GM19463 (cell line): ENCODE results near the gene ATG4D.
"Not testable (repeated sequence)": the region's sequence is repeated elsewhere in the genome, so short reads cannot be mapped to it uniquely, and the experiment has no call there.

Experiments used
- ATAC-seq: cut with Tn5 transposase; IDR thresholded peaks from one replicate; pipeline ENCODE4 v1.9.1; 2021; ENCODE audit warnings: mild to moderate bottlenecking, moderate library complexity; ENCODE audit not compliant: unreplicated experiment

ATG4D gene

DNA sequence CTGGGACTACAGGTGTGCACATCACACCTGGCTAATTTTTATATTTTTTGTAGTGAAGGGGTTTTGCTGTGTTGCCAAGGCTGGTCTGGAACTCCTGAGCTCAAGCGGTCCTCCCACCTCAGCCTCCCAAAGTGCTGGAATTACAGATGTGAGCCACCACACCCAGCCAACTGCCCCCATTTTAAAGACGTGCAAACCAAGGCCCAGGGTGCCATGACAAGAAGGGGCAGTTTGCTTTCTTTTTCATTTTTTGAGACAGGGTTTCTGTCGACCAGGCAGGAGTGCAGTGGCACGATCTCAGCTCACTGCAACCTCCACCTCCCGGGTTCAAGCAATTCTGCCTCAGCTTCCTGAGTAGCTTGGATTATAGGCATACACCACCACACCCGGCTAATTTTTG lies 30.1 kb downstream of the ATG4D start:
- ATAC-seq: not testable (repeated sequence)

DNA sequence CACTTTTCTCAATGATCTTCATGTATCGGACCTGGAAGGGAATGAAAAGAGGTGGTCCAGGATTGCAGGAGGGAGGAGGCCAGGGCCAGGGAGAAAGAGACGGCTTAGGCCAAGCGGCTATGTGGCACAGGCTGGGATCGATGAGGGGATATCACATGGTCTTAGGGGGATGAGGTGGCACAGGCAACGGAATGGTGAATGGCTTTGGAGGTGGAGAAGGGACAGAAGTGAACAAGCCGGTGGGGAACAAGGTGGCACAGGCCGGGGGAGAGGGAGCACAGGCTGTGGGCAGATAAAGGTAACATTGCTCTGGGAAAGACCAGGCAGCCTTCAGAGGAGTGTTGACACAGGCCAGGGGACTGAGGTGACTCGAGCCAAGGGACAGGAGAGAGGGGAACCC lies 30.8 kb downstream of the ATG4D start:
- ATAC-seq: no peak

DNA sequence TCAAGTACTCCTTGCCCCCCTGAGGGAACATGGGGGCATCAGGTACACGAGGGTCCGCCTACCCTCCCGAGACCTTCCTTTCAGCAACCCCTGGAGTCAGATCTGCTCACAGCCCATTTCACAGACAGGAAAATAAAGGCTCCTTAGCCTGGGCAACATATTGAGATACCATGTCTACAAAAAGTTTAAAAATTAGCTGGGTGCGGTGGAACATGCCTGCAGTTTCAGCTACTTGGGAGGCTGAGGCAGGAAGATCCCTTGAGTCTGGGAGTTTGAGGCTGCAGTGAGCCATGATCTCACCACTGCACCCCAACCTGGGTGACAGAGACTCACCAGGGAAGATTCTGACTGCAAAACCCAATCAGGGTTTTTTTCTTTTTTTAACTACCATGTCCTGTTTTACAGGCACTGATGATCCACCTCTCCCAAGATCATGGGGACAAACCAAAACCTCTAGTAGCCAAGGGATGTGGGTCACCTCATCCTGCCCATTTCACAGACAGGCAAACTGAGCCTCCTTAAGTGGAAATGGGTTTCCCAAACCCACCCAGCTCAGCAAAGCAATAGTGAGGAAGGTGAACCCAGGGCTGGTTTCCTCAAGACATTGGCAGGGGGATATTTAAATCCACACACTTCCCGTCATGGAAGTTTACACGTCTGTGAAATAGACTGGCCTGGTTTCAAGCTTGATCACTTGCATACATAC lies 31.5 kb downstream of the ATG4D start:
- no peak for ATAC-seq

DNA sequence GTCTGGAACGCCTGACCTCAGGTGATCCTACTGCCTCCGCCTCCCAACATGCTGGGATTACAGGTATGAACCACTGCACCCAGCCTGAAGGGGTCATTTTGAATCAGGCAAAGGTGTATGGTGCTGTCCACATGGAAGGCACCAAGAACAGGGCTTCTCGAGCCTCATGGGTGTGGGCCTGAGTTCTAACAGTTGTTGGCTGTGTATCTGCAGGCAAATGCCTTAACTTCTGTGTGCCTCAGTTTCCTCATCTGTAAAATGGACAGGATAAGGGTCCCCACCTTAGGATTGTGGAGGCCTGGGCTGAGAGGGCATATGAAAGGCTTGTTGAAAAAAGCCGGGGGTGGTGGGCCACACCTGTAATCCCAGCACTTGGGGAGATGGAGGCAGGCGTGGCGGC lies 34.2 kb downstream of the ATG4D start:
- no peak for ATAC-seq

DNA sequence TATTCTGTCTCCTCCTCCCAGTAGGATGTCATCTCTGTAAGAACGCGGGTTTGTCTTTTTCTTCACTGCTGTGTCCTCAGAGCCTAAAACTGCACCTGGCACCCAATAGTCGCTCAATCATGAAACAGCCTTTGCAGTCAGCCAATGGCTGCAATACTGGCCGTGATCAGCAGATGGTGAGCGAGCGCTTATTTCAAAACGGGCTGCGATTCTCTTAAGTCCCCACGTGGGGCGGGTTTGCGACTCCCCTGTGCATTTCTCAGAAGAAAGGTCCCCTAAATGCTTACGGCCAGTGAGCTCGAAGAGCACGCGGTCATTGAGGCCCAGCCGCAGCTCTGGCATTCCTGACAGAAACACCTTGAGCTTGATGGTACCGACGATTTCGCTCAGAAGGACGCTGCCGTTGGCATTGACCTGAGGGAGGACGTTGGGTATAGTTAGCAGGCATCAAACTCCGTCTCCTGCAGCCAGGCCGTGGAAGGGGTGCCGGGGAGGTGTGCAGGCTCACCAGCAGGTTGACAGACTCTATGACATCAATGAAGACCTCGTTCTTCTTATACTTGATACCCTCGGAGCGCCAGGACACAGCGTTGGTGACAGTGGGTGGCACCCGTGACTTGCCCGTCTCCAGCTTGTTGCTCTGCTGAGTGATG lies 37.4 kb downstream of the ATG4D start:
- ATAC-seq: no peak

DNA sequence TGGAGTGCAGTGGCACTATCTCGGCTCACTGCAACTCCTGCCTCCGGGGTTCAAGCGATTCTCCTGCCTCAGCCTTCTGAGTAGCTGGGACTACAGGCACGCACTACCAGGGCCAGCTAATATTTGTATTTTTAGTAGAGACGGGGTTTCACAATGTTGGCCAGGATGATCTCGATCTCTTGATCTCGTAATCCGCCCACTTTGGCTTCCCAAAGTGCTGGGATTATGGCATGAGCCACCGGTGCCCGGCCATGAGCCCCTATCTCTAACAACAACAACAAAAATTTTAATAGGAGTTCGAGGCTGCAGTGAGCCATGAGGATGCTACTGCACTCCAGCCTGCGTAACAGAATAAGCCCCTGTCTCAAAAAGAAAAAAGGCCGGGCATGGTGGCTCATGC lies 38.4 kb downstream of the ATG4D start:
- no peak for ATAC-seq

DNA sequence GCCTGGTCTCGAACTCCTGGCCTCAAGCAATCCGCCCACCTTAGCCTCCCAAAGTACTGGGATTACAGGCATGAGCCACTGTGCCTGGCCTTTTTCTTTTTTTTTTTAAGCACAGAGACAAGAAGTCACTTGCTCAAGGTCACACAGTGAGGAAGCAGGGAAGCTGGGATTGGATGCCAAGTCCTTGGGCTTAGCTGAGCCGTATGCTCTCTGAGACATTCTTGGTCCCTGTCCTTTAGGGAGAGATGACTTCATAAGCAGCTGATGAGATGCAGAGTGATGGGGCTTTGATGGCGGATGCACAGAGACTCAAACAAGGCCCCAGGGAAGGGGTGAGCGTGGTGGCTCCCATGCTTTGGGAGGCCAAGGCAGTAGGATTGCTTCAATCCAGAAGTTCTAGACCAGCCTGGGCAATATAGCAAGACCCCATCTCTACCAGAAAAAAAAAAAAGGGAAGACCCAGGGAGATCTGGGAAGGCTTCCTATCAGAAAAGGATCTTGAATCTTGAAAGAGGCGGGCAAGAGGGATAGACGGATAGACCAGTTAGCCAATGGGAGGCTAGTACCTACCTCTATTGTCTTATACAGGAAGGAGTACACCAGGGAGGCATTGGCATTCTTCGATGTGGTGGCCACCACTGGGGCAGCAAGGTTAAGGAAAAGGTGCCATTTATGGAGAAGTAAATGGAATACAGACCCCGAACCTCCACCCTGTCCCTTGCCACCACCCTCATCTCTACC lies 39.5 kb downstream of the ATG4D start:
- no peak for ATAC-seq

DNA sequence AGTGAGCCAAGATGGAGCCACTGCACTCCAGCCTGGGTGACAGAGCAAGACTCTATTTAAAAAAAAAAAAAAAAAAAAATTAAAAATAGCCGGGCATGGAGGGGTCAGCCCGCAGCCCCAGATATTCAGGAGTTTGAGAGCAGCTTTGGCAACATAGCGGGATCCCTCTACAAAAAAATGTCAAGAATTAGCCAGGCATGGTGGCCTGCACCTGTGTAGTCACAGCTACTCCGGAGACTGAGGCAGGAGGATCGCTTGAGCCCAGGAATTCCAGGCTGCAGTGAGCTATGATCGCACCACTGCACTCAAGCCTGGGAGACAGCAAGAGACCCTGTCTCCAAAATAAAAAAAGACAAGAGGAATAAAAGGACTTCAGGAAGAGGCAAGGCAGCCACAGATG lies 42.7 kb downstream of the ATG4D start:
- ATAC-seq: no peak

DNA sequence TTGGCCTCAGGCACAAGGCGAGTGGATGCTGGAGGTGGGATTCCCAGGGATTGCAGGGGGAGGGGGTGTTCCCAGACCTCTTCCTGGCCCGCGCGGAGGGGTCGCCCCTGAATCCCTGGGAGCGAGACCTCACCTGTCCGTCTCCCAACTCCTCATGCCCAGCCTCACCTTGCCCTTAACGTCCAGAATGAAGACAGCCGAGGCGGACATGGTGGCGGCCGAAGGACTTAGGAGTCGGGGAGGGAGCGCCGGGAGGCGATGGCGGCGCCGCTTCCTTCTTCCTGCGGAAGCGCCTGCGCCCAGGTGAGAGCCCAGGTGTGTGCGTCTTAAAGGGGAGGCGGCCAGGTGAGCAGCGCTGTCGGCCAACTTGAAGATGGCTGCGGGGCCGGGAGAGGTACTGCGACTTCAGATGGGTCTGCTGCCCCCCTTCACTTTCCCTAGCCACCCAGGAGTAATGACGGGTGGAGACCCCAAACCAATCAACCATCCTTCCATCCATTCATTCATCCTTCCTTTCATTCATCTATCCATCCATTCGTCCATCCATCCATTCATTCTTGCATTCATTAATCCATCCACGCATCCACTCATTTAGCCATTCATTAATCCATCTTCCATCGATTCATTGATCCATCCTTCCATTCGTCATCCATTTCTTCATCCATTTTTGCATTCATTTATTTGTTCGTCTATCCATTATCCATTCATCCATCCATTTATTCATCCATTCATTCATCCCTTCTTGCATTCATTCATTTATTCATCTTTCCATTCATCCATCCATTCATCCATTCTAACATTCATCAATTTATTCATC lies 43.5 kb downstream of the ATG4D start, which contains the start of gene AP1M2:
Gene AP1M2 (minus strand): TSS at position 291 of the 817 bp plus-strand sequence. CDS start 81 bp downstream, at position 210.
- no peak for ATAC-seq

DNA sequence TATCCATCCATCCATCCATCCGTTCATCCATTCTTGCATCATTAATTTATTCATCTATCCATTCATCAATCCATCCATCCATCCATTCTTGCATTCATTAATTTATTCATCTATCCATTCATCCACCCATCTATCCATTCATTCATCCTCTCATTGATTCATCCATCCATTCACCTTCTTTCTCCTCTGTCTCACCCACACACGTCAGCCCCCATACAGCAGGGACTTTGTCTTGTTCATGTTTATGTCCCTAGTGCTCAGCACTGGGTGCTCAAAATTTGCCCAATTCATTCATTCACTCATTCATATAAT lies 44.1 kb downstream of the ATG4D start:
- ATAC-seq: no peak

DNA sequence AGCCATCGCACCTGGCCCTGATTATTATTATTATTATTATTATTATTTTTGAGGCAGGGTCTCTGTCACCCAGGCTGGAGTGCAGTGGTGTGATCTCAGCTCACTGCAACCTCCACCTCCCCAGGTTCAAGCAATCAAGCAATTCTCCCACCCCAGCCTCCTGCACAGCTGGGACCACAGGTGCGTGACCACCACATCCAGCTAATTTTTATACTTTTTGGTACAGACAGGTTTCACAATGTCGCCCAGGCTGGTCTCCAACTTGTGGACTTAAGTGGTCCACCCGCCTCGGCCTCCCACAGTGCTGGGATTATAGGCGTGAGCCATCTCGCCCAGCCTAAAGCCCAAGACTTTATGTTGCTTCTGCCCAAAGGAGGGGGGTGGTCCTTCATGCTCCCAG lies 49.4 kb downstream of the ATG4D start:
- ATAC-seq: no peak

DNA sequence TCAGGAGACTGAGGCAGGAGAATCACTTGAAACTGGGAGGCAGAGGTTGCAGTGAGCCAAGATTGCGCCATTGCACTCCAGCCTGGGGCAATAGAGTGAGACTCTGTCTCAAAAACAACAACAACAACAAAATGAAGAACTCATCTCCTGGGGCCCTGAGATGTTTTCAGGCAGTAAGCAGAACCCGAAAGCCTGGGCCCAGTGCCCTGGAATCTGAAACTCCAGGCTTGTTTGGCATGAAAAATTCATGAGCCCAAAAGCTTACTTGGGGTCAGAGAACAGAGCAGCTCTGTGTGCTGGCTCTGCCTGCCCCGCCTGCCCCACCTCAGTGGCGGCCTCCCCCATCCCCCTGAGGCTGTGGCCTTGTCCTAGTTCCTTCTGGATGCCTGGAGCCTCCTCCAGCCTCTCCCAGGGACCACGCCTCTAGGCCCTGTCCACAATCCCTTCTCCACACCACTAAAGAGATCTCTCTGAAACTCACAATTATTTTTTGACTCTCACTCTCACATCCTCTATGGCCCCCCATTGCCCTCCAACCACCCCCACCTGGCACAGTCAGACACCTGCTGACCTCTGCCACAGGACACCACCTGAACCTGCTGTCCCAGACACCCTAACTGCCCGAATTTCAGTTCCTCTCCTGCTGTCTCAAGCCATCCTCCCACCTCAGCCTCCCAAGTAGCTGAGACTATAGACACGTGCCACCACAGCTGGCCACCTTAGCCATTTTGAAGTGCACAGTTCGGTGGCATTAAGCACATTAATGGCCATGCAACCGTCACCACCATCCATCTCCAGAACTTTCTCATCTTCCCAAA lies 50.3 kb downstream of the ATG4D start:
- peak; percentile 53 for ATAC-seq

DNA sequence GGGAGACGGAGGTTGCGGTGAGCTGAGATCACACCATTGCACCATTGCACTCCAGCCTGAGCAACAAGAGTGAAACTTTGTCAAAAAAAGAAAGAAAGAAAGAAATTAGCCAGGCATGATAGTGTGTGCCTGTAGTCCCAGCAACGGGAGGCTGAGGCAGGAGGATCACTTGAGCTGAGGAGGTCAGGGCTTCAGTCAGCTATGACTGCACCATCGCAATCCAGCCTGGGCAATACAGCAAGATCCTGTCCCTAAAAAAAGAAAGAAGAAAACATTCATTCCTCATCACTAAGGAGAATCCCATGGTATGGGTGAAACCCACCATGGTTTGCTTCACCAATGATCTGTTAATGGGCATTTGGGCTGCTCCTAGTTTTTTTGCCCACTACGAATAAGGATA lies 56.4 kb downstream of the ATG4D start:
- no peak for ATAC-seq

DNA sequence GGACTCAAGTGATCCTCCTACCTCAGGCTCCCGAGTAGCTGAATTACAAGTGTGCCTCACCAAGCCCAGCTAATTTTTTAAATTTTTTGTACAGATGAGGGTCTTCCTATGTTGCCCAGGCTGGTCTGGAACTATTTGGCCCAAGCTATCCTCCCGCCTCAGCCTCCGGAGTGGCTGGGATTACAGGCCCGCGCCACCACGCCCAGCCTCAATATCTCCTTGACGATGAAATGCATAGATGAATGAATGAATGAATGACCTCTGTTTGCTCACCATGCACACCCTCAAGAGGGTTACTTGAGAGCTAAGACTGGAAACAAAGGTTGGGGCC lies 58.3 kb downstream of the ATG4D start:
- no peak for ATAC-seq

DNA sequence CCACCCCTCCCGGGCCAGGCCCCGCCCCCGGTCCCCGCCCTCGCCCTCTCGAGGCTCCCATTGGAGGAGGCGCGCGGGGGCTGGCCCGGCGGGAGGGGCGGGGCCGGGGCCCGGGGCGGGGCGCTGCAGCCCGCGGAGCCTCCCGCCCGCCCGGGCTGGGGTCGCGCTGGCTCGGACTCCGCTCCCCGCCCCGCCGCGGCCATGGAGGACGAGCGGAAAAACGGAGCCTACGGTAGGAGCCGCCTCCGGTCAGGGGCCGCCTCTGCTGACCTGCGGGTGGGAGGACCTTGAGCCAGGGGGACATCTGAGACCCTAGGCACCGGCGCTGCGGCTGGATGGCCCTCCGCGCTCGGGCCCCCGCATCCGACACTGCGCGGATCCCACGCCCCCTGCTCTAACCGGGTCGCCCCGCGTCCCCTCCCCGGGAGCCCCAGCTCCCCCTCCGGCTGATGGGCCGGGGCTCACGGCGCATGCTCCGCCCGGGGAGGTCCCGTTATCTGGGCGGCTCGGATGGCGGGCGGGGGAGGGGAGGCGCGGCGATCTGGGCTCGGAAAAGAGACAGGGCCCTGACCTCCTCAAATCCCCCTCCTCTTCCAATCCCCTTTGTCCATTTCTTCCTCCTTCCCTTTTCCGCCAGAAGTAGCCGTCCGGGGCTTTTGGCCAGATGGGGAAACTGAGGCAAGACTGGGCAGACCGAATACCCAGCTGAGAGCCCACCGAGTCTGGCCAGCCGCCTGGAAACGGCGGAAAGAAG lies 58.8 kb downstream of the ATG4D start:
- ATAC-seq: peak; percentile 52
